Ascending aorta (tissue), 2 donors: ENCODE results near the gene ARHGEF28. TPM values are rescaled to one million over a fixed set of nuclear protein-coding genes. Genes with fewer than 3 reads are reported as not detected.

Source experiments
- DNase-seq, 2 donors: peaks; one replicate each; pipeline ENCODE4 v3.0.0-alpha.2; 2019; ENCODE audit warnings: low spot score in 2 of 2
- H3K27ac ChIP-seq, 2 donors: fragments of 200-600 bp; sonication (generic); one replicate each; pipeline ENCODE4 v1.5.1; 2016 to 2017; ENCODE audit warnings: mild to moderate bottlenecking in 1 of 2
- H3K27me3 ChIP-seq: fragments of 200-600 bp; sonication (generic); one replicate; pipeline ENCODE4 v1.5.1; 2017
- H3K36me3 ChIP-seq, 2 donors: fragments of 200-600 bp; sonication (generic); one replicate each; pipeline ENCODE4 v1.5.1; 2016
- H3K4me1 ChIP-seq, 2 donors: fragments of 200-600 bp; sonication (generic); one replicate each; pipeline ENCODE4 v1.5.1; 2016 to 2017; ENCODE audit warnings: mild to moderate bottlenecking in 1 of 2
- H3K4me3 ChIP-seq, 2 donors: fragments of 200-600 bp; sonication (generic); one replicate each; pipeline ENCODE4 v1.5.1; 2016 to 2017; ENCODE audit warnings: mild to moderate bottlenecking in 1 of 2
- H3K9me3 ChIP-seq, 2 donors: fragments of 200-600 bp; sonication (generic); one replicate each; pipeline ENCODE4 v1.5.1; 2016
- CTCF ChIP-seq, 3 experiments: fragments of 200-600 bp in 2 of 3; fragments of 450-650 bp in 1 of 3; sonication (generic) in 2 of 3; IDR thresholded peaks; one replicate each; pipeline ENCODE4 v1.5.1; 2016 to 2019; ENCODE audit warnings: antibody characterized with exemption in 3 of 3, mild to moderate bottlenecking in 1 of 3, moderate library complexity in 1 of 3
- intact Hi-C: fragments of 100-400 bp; cut with DNase I; formaldehyde crosslinking; loops from one replicate; pipeline ENCODE4 v1.15.1; 2023
- total RNA-seq: library from RNA; depleted of rRNA; stranded (reverse); fragments of >200 nt; gene quantifications from one replicate; pipeline ENCODE4 v1.1.0, GENCODE V29; 2016

The ARHGEF28 gene
- total RNA-seq, 1 donor from 2014 or later, result 15.1 TPM

DNA sequence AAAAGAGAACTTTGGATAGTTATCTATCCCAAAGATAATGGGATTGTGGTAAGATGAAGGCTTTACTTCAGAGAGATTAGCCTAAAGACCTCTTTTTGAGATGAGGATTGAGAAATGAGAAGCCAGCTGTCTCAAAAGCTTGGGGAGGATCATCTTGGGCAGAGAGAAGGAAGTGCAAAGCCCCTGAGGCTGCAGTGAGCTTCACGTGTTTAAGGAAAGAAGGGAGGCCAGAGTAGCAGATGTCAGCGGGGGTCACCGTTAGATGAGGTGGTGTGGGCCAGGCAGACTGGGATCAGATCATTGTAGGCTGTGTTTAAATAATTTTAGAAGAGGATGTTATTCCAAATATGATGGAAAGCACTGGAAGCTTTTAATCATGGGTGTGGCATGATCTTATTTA, 270.1 kb downstream of the ARHGEF28 start:
- Histone ChIP-seq H3K4me1 (no peaks in the 10 kb centered on the region), H3K36me3 (peaks cover 0 to 39% of the 10 kb centered on the region in 2 donors), H3K9me3 (no peaks in the 10 kb centered on the region), H3K27ac (no peak overlapping the region), H3K27me3 (no peaks in the 10 kb centered on the region), H3K4me3 (no peak overlapping the region)
- intact Hi-C loops, result no loop called here
- no peak for DNase-seq
- no peak for TF ChIP-seq CTCF (IDR thresholded peaks at IDR 0.05)

DNA sequence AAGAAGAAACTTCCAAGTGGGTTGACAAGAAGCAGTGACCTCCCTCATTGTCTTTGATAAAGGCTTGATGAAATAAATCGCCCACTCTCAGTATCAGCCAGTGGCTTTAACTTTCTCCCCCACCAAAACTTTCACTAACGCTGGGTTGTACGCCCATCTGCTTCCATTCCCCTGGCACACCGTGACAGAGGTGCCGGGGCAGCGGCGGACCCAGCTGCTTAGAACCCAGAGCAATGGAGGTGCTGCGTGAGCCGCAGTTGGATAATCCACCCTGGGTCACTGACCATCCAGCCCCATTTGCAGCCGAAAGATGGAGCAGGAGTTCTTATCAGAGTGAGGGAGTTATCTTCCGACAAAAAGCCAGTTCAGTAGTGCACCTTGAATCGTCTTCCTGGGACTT, 270.7 kb downstream of the ARHGEF28 start:
- no peak for DNase-seq
- Histone ChIP-seq H3K36me3 (peaks cover 0 to 33% of the 10 kb centered on the region in 2 donors), H3K27me3 (no peaks in the 10 kb centered on the region), H3K4me1 (no peaks in the 10 kb centered on the region), H3K4me3 (no peak overlapping the region), H3K9me3 (no peaks in the 10 kb centered on the region), H3K27ac (no peak overlapping the region)
- intact Hi-C loops, result no loop called here
- no peak for TF ChIP-seq CTCF (IDR thresholded peaks at IDR 0.05)

- no peak for TF ChIP-seq CTCF (IDR thresholded peaks at IDR 0.05)
These were observed 271.9 kb downstream of the ARHGEF28 start for GRCh38 chr5:73897893-73898292.

DNA sequence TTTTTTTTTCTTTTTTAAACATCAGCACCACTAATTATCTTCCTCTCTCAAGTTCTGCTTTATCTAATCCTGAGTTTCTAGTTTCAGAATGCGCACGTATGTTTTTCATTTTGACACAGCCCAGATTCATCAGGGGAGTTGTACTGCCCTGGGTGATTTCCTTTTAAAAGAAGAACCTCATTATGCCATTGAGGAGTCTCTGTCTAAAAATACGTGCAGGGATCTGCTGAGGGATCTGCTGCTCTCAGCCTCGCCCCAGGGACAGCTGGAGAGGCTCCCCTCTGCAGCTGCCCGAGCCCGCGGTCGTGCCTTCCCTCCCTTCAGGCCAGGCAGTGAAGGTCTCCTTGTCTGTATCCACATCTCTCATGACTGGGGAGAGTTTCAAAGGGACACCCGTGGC, 273.1 kb downstream of the ARHGEF28 start:
- intact Hi-C loops, result no loop called here
- no peaks in the 10 kb centered on the region for H3K9me3 ChIP-seq
- no peak for DNase-seq
- H3K27me3 ChIP-seq, result no peaks in the 10 kb centered on the region
- H3K36me3 ChIP-seq, result peaks cover 0 to 27% of the 10 kb centered on the region in 2 donors
- no peaks in the 10 kb centered on the region for H3K4me1 ChIP-seq
- H3K4me3 ChIP-seq, result no peak overlapping the region
- H3K27ac ChIP-seq, result no peak overlapping the region
- no peak for TF ChIP-seq CTCF (IDR thresholded peaks at IDR 0.05)

More at GRCh38 chr5:73897893-73898292, 271.9 kb downstream of the ARHGEF28 start:
- no peak overlapping the region for H3K27ac ChIP-seq
- H3K36me3 ChIP-seq, result peaks cover 0 to 26% of the 10 kb centered on the region in 2 donors
- H3K4me1 ChIP-seq, result no peaks in the 10 kb centered on the region
- H3K9me3 ChIP-seq, result no peaks in the 10 kb centered on the region
- H3K4me3 ChIP-seq, result no peak overlapping the region
- no peak for DNase-seq
- no peaks in the 10 kb centered on the region for H3K27me3 ChIP-seq
- intact Hi-C loops, result no loop called here

- Histone ChIP-seq H3K27ac (no peak overlapping the region), H3K27me3 (no peaks in the 10 kb centered on the region), H3K4me1 (no peaks in the 10 kb centered on the region), H3K9me3 (no peaks in the 10 kb centered on the region), H3K36me3 (peaks cover 0 to 27% of the 10 kb centered on the region in 2 donors), H3K4me3 (no peak overlapping the region)
- intact Hi-C loops, result loop anchor here (10.0 kb wide), 1 partner anchor 305 kb away; no protein-coding TSS in a partner anchor
- no peak for DNase-seq
- TF ChIP-seq CTCF (IDR thresholded peaks at IDR 0.05), result no peak
These were observed 273.9 kb downstream of the ARHGEF28 start for GRCh38 chr5:73899916-73900315.

DNA sequence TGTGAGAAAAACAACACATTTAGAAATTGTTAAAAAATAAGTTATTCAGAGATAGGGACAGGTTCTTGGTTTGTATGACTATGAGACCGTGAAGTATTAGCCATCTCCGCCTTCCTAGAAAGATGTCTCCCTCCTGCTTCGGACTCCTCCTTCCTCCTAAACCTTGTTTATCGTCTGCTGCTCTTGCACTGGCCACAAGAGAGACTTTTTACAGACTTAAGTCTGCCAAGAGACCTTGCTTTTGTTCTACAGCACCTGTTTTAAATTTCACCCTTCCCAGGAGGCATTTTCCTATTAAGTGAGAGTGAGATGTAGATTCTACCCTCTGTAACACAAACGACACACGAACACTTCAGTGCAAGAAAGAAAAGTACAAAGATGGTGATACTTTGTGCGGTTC, 274.6 kb downstream of the ARHGEF28 start:
- Histone ChIP-seq H3K4me3 (no peak overlapping the region), H3K27ac (no peak overlapping the region), H3K36me3 (peaks cover 0 to 29% of the 10 kb centered on the region in 2 donors), H3K9me3 (no peaks in the 10 kb centered on the region), H3K4me1 (no peaks in the 10 kb centered on the region), H3K27me3 (no peaks in the 10 kb centered on the region)
- DNase-seq, result no peak
- no peak for TF ChIP-seq CTCF (IDR thresholded peaks at IDR 0.05)
- intact Hi-C loops, result loop anchor here (10.0 kb wide), 1 partner anchor 304 kb away; no protein-coding TSS in a partner anchor
